Measurements from ENCODE around the gene AANAT. TPM values are rescaled to one million over a fixed set of nuclear protein-coding genes. Genes with fewer than 3 reads are reported as not detected.

AANAT gene
- total RNA-seq, 1 donor from 2014 or later, result not detected

DNA sequence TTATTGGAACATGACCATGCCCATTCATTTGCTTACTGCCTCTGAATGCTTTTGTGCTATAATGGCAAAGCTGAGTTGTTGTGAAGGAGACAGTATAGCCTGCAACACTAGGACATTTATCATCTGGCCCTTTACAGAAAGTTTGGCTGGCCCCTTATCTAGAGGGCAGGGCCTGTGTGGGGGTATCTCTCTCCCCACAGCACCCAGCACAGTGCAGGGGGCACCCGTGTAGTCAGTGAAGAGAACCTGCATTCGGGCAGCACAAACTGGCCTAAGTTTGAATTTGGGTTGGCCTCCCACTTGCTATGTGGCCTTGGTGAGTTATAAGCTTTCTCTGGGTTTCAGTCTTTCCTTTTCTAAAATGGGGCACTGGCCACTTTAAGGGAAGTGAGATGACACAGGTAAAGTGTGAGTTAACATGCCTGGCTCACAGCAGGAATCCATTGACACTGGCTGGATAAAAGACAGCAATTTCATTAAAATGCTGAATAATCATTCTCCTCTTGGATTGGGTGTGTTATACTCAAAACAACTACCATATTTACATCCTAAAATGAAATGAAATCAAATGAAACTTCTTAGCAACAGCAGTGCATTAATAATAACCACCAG lies 26.5 kb upstream of the AANAT start:
- intact Hi-C loops (cut with DNase I), result no loop called here
- DNase-seq (ENCODE audit: low spot score), result no peak

- intact Hi-C loops (cut with DNase I), result no loop called here
- DNase-seq (ENCODE audit: low spot score), result peak; percentile 24
Measured at GRCh38 chr17:76441686-76442340, 25.6 kb upstream of the AANAT start.

DNA sequence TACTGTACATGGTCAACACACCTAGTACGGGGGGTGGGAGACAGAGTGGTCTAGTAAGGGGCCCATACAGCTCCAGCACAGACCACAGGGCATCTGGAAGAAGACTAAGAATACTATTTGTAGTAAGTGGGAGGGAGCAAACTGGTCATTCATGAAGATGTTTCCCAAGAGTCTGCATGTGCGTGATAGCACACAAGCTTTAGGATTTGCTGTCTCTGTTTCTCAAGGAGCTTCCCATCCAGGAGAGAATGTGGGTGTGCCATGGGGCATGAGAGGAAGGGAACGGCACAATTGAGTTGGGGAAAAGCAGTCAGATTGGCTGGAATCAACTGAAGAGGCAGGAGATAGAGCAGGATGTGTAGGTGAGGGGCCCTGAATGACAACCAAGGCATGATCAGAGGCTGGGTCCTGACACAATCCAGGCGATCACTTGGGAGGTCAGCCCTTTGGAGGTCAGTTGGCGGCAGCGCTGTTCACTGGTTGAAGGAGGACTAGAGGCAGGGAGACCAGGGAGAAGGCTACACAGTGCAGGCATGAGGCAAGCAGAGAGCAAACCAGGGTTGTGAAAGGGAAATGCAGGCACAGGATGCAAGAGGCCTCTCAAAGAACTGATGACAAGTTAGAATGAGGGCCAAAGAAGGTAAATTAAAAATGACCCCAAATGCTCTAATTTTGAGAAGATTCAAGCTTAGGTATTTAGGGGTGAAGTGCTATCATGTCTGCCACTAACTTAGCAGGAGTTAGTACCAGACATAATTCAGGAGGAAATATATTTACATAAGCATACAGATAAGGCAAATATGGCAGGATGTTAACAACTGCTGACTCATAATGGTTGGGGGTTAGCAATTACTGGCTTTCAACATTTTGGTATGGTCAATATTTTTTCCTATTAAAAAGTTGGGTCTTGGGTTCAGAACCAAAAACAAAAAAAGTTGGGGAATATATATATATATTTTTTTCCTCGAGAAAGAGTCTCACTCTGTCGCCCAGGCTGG lies 24.8 kb upstream of the AANAT start:
- intact Hi-C loops (cut with DNase I), result no loop called here
- DNase-seq (ENCODE audit: low spot score), result peak; percentile 66

GRCh38 chr17:76444518-76445311 lies 22.7 kb upstream of the AANAT start:
- peak; percentile 17 for DNase-seq (ENCODE audit: low spot score)
- intact Hi-C loops (cut with DNase I), result no loop called here

GRCh38 chr17:76445697-76446448 lies 21.5 kb upstream of the AANAT start:
- peak; percentile 54 for DNase-seq (ENCODE audit: low spot score)
- intact Hi-C loops (cut with DNase I), result no loop called here

DNA sequence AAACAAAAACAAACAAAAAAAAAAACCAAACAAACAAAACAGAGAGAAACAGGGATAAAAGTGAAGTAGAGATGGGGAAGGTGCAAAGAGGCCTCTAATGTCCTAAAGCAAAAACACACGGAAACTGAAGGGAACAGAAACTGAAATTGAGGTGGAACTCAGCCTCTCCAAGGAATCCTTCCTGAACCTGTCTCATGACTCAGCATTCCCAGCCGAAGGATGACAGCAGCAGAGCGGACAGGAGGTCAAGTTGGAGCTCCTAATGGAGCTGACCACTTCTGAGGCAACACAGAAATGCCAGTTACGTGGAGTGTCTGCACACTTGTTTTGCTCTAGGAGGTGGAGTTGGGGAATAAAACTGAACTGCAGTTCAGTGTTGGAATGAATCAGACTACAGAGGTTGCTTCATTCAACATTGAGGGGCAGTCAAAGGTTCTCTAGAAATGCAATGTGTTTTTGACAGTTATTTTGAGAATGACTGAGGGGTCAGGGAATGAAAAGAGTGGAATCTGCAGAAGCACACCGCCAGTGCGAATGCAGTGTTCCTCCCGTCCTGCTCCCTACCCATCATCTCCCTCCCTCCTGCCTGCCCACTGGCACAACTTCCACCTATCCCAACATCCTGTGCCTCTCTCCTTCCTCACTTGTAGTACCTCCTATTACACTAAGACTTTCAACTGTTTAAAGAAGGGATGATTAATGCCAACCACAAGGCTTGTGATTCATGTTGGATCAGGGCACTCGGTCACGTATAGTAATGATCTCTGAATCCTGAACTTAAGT lies 20.8 kb upstream of the AANAT start:
- intact Hi-C loops (cut with DNase I), result no loop called here
- peak; percentile 31 for DNase-seq (ENCODE audit: low spot score)

DNA sequence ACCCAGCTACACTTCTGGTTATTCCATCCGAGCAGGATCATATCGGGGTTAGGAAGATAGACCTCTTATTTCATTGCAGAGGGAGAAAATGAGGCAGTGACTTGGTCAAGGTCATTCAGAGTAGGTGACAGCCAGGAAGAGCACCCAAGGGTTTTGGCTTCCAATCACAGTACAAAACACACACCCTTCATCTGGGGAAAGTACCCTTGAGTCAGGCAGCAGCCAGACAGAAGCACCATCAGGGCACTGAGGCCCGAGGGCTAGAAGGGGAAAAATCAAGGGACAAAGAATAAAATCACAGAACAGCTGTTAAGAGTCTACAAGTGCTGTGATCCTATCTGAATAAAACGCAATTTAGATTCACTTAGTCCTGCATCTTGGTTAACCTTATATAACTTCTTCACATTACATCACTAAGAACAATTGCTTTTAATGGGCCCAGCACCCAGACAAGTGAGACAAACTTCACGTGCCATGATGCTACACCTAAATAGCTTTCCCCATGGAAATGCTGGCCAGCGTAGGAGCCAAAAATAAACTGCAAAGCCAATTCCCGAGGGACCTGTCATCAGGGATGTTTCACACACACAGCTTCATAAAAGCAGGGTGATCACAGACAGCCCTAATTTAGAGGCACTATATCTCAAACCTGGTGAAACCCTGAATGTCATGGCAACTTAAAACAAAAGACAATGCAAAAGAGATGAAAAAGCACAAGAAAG lies 19.3 kb upstream of the AANAT start:
- intact Hi-C loops (cut with DNase I), result no loop called here
- peak; percentile 85 for DNase-seq (ENCODE audit: low spot score)

DNA sequence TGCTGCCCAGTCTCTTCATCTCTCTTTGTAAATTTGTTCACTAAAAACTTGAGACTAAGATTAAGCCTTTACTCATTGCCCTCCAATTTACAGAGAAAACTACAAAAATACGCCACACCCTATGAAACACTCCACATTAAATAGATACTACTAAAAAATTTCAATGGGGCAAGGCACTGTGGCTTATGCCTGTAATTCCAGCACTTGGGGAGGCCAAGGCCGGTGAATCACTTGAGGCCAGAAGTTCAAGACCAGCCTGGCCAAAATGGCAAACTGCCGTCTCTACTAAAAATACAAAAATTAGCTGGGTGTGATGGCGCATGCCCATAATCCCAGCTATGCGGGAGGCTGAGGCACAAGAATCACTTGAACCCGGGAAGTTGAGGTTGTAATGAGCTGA lies 18.3 kb upstream of the AANAT start:
- intact Hi-C loops (cut with DNase I), result no loop called here
- peak; percentile 20 for DNase-seq (ENCODE audit: low spot score)

GRCh38 chr17:76451506-76451905 lies 15.9 kb upstream of the AANAT start:
- peak; percentile 10 for DNase-seq (ENCODE audit: low spot score)
- intact Hi-C loops (cut with DNase I), result no loop called here

GRCh38 chr17:76452127-76452659 lies 15.2 kb upstream of the AANAT start:
- DNase-seq (ENCODE audit: low spot score), result no peak
- intact Hi-C loops (cut with DNase I), result loop anchor here (2.0 kb wide), 2 partner anchors 37 to 45 kb away; no protein-coding TSS in a partner anchor

GRCh38 chr17:76452660-76453430 lies 14.6 kb upstream of the AANAT start, which contains the start of gene UBE2O:
UBE2O (minus strand) TSS chr17:76453152; CDS start chr17:76453141, 11 bp downstream.
- peak; percentile 97 for DNase-seq (ENCODE audit: low spot score)
- intact Hi-C loops (cut with DNase I), result loop anchor here (2.0 kb wide), 2 partner anchors 38 to 46 kb away; no protein-coding TSS in a partner anchor

- intact Hi-C loops (cut with DNase I), result loop anchor here (2.0 kb wide), 2 partner anchors 39 to 47 kb away; no protein-coding TSS in a partner anchor
- DNase-seq (ENCODE audit: low spot score), result no peak
Measured at GRCh38 chr17:76453431-76453743, 14.0 kb upstream of the AANAT start.

DNA sequence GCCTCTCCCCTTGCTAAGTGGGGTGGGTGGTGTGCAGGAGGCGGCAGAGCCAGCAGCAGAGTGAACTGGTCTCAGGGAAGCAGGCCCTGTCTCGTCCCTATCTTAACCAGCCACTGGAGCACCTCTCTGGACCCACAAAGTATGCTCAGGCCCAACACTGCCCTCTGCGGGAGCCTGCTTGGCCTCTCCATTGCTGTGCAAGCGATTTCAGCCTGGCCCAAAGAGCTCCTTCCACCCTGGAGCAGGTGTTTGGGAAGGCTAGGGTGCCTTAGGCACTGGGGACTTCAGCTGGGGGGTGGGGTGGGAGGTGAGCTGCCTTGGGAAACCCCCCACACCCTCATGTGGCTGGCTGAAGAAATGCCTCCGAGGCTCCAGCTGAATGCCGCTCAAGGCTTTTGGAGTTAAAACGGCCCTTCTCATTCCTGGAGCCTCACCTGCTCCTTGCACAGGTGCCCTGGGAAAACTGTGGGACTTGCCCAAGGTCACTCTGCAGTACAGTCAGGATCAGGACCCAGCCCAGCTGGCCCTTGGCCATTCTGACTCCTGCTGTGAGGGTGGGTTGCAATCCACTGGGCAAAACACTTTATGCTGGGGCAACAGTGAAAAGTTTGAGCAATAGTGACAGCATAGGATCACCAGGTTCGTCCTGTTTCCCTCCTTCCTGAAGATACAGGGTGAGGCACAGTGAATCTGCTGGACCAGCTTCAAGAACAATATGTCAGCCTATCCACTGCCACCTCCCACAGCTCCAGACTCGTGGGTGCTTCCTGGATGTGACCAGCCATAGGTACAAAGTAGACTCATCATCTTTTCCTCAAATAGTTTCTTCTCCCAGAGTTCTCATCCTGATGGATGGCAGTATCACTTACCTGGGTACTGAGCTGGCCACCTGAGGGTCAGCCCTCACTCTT lies 8.6 kb upstream of the AANAT start:
- DNase-seq (ENCODE audit: low spot score), result no peak
- intact Hi-C loops (cut with DNase I), result loop anchor here (2.0 to 5.0 kb wide), 2 partner anchors 50 to 157 kb away; no protein-coding TSS in a partner anchor

DNA sequence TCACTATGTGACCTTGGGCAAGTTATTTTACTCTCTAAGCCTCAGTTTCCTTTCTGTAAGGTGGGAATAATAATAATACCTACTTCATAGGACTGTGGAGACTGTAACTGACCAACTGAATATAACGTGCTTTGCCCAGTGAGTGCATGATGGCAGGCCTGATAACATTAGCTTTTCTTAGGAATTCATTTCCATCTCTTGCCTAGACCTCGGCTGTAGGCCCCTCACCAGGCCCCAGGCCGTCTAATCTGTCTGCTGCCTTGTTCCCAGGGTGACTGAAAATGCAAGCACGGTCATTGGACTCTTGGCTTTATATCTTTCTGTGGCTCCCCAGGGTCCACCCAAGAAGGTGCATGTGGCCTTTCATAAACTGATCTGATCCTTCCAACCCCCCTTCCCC lies 7.7 kb upstream of the AANAT start:
- intact Hi-C loops (cut with DNase I), result loop anchor here (2.0 to 5.0 kb wide), 2 partner anchors 51 to 157 kb away; no protein-coding TSS in a partner anchor
- no peak for DNase-seq (ENCODE audit: low spot score)

Measured in cardiac septum (tissue), 1 donor.